RPMI7951 (cell line): ENCODE results near the gene ENOX1. TPM values are rescaled to one million over a fixed set of nuclear protein-coding genes. Genes with fewer than 3 reads are reported as not detected.
A peak's percentile ranks its signal among the peaks of the same experiment; 100 is the strongest.

Source experiments
- DNase-seq: peaks from one replicate; pipeline ENCODE4 v3.0.0-alpha.2; 2012; ENCODE audit warnings: low read depth
- total RNA-seq: library from RNA; depleted of rRNA; stranded (reverse); fragments of >200 nt; shearing (Covaris generic); gene quantifications from 2 replicates; pipeline ENCODE4 v1.2.3, GENCODE V29; 2014

ENOX1 gene
- total RNA-seq, 1 experiment from 2014 or later, result 2.6 TPM

GRCh38 chr13:43289470-43290255, 497.1 kb downstream of the ENOX1 start:
- peak; percentile 21 for DNase-seq

- no peak for DNase-seq
Measured at GRCh38 chr13:43286751-43287150, 500.0 kb downstream of the ENOX1 start.

DNA sequence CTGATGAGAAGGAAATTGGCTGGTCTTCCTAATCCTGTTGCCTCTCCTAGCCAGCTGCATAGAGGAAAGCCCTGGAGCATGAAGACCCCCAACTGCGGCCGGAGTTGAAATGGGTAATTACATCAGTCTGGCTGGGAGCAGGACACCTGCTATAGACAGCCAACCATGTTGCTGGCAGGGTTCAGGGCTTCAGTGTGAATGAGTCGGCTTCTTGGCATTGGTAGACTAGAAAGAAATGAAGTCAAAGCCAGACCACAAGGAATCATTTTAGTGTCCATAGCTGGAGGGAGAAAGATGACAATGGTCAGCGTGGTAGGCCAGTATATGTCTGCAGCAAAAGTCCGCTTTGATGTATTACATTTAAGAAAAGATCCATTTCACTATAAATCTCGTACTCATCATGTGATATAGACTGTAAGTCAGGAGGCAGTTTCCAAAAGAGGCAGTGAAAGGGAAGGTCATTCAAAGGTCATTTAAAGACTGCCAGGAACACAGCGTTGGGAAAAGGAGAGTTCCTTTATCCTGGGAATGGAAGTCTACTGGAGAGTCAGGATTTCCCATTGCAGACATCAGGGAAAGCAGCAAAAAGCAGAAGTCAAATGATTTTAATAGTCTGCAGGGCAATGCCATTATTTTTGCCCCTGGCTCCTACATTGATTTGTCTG, 500.7 kb downstream of the ENOX1 start:
- DNase-seq, result peak; percentile 89

- peak; percentile 34 for DNase-seq
Measured at GRCh38 chr13:43284162-43284561, 502.6 kb downstream of the ENOX1 start.

DNA sequence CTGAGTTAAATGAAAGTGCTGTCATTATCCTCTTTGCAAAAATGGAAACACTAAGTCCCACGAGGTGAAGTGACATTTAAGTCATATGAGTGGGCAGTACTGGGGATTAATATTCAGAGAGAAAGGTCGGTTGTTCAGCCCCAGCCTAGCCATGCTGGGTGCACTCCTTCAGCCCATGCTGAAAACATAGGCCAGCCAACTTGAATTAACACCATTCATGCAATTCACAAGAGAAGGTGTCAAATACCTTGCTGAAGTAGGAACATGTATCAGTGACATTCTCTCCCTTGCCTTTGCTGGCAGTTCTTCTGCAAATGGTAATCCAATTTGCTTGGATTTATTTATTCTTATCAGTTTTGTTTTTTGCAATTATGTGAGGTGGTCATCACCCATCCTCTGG, 507.1 kb downstream of the ENOX1 start:
- DNase-seq, result no peak

DNA sequence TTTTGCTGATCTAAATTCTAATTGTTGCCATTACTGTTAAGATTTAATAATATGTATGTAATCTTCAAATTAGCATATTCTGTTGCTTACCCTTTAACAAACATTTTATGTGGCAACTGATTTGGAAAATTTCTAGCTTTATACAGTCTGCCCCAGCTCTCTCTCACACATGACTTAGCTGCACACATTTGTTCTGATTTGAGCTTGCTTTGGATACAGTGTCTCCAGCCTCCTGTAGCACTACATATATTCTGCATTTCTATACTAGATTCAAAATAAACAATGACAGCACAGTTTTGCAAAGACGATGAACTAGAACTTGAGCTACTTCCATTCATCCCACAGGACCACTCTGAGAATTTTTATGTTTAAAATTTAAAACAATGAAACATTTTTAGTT, 508.6 kb downstream of the ENOX1 start:
- DNase-seq, result no peak

DNA sequence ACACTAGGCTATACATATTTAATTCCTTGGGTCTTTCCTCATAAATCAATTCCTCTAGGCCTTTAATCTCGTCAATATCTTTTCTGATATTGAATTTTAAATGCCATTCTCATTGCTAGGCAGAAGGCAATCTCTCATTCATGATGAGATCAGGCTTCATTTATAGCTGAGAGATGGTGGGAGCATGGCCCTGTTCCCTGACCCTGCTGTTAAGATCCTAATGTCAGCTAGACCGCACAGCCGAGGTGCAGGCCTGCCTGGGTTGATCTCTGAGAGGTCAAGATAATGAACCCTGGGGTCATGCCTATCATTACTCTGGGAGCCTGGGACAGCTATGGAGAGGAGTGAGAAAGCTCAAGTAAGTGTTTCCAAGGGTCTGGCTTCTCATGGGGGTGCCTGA, 509.6 kb downstream of the ENOX1 start:
- DNase-seq, result no peak

- no peak for DNase-seq
Measured at GRCh38 chr13:43274881-43275280, 511.9 kb downstream of the ENOX1 start.

- peak; percentile 75 for DNase-seq
Measured at GRCh38 chr13:43273362-43273761, 513.4 kb downstream of the ENOX1 start.

DNA sequence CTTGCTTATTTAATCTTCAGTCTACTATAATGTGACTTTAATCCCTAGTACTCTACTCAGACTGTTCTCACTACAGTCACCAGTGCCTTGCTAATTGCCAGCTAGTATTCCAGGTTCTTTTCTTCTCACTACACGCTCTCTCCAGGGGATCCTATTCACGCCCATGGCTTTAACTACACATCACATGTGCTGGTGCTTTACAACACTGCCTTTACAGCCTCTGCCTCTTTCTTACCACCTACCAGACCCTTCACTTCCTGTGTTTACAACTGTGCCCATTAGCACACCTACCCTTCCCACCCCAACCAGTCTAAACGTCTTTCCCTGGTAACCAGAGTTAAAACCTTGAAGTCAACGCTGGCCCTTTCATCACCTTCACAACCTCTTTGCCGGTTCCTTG, 513.9 kb downstream of the ENOX1 start:
- no peak for DNase-seq

DNA sequence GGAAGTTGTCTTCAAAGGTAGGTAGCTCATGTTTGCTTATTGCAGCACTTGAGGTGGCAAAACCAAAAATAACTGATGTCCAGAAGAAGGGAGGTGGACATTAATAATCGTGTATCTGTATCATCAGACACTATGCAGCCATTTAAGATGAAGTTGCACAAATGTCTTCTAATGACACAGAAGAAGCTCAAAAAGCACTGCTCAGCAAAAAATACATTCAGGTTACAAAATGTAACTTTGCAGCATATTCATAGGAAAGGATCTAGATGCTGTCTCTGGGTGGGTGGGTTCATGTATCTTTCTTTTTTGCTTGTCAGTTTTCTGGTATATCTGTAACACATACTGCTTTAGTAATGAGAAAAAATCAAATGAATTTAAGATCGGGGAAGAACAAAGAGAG, 515.6 kb downstream of the ENOX1 start:
- no peak for DNase-seq

DNA sequence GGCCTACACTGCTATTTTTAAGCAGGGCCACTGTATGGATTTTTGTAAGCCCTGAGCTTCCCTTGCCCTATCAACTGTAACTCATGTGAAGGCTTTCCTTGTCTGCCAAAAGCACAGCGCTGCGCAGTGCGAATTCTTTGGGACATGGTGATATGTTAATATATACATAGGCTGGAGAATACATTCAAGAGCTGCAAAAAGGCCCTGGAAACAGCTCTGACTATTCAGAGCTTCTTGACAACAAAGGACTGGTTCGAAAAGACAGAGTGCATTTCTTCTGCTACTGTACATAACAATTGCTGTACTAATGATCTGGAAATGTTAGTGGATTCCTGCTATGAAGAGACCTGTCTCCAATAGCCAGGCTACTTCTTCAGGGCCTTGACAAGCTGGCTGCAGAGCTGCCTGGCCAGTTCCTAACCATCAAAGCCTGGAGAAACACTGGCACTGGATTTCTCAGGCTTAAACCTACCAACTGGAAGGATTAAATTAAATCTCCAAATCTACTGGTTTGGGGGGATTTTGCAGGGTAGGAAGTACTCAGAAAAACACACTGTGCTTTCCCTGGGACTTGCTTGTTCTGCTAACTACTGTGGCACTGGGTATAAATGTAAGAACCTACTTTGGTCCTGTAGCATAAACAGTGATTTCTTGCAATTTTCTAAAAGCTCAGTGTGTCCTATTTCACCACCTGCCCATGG, 516.5 kb downstream of the ENOX1 start:
- DNase-seq, result no peak

DNA sequence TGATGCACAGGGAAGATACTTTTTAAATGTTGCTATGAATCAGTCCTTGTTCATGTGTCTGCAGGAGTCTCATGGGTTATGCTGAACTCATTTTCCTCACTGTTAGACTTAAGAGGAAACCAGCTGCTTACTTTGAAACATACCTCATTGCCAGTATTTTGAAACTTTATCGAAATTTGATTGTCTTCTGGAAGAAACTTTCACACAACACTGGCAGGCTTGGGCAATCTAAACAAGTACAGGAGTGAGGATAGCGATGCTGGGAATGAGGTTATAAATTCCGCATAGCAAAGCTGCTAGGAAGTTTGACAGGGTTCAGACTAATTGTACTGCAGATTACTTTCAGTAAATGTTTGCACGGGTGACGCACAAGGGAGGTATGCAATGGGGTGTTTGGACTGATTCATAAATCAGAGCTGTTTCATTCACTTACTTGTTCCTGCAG, 517.7 kb downstream of the ENOX1 start:
- DNase-seq, result peak; percentile 86

- DNase-seq, result no peak
Measured at GRCh38 chr13:43268632-43269031, 518.1 kb downstream of the ENOX1 start.

DNA sequence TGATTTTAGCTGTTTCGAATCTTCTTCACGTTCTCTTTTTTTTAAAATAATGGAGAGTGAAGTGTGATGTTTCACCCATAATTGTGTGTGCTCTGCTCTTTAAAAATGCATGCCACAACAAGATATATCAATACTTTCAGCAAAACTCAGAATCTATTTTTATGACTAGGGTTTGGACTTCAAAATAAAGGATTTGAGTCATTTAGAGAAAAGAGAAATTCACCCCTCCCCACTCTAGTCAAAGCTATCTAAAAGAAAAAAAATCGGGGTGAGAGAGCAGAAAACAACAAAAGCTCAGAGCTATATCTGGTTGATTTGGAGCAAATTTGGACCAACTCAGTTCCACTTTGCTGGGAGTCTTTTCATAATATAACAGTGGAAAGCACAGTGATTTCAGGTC, 518.9 kb downstream of the ENOX1 start:
- DNase-seq, result no peak

GRCh38 chr13:43266936-43267615, 519.7 kb downstream of the ENOX1 start:
- DNase-seq, result no peak

DNA sequence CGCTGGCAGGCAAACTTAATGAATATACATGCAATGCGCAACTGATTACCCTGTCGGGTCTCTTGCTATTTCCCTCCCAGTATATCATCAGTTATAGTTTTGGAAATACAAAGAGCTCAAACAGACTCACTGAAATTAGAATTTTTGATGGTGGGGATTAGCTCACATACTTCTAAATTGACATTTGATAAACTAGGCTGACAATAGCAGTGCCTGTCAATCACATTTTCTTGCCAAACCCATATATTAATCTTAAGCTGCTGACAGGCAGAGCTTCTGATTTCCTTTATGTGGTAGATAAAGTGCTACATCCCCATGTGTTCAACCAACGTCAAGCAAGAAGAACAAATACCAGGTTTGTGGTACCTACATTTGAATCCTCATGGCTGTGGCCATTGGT, 521.7 kb downstream of the ENOX1 start:
- no peak for DNase-seq

- no peak for DNase-seq
Measured at GRCh38 chr13:43264458-43264857, 522.3 kb downstream of the ENOX1 start.

DNA sequence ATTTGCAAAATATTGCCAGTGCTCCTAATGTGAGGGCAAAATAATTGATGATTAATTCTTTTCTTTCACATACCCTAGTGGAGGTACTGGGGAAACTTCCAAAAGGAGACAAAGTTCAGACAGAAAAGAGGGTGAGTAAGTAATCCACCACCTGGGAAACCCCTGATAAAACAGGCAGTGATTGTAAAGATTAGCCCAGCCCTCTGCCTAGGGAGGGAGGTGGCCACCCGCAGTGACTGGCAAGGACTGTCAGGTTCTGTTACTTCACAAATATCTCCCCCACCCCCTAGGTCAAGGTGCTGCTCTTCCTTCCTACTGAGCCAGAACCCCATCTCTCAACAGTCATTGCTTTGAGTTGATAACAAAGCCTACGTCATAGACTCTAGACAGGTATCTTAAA, 523.7 kb downstream of the ENOX1 start:
- DNase-seq, result no peak

GRCh38 chr13:43260999-43261398, 525.8 kb downstream of the ENOX1 start:
- peak; percentile 51 for DNase-seq

DNA sequence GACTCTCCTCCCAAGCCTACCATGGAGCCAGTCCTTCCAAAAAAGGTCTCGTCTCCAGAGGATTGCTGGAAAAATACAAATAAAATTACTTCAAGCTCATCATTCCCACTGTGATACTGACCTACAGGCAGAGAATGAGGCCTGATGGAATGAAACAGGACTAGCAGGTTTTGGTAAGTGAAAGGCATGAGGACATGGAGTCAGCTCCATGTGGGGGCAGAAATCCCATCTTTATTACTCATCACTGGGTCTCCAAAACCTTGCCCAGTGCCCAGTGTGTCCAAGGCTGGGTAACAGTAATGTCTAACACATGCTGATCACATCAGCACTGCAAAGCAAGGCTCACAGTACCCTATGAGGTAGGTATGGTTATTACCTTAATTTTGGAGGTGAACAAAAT, 528.0 kb downstream of the ENOX1 start:
- DNase-seq, result no peak

DNA sequence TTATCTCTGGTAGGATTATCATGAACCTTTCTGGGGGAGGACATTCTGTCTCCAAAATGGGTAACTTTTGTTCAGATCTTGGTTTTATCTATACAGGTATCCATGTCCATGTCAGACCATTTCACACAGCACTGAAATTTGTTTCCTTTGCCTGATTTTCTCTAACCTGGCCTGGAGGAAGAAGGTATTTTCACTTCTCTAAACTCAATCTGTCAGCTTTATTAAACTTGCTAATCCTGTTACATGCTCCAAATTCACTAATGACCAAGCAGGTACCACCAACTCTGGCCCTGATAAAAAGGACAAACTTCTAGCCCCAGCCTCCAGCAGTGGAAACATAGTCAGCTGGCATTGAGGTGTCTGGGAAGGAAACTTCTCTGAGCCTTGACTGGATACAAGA, 529.0 kb downstream of the ENOX1 start:
- no peak for DNase-seq
